Trophoblast cell (in vitro differentiated cells and primary cell): Measurements from ENCODE around the gene ZNRF2. TPM values are rescaled to one million over a fixed set of nuclear protein-coding genes. Genes with fewer than 3 reads are reported as not detected.
A peak's percentile ranks its signal among the peaks of the same experiment; 100 is the strongest.

Source experiments
- DNase-seq, 2 donors: peaks; one replicate each; pipeline ENCODE4 v3.0.0-alpha.2; 2016
- H2AFZ ChIP-seq: 2 replicates; pipeline ENCODE4 v1.6.1; 2013; ENCODE audit warnings: low read length, moderate library complexity, mild to moderate bottlenecking; ENCODE audit not compliant: insufficient read depth, poor library complexity
- H2AK5ac ChIP-seq: 2 replicates; pipeline ENCODE4 v1.6.1; 2013; ENCODE audit warnings: mild to moderate bottlenecking, low read length
- H2BK120ac ChIP-seq: 2 replicates; pipeline ENCODE4 v1.6.1; 2013; ENCODE audit warnings: low read length, mild to moderate bottlenecking, moderate library complexity; ENCODE audit not compliant: insufficient read depth, poor library complexity
- H2BK12ac ChIP-seq: 2 replicates; pipeline ENCODE4 v1.6.1; 2013; ENCODE audit warnings: mild to moderate bottlenecking, low read length, moderate library complexity
- H2BK5ac ChIP-seq: 2 replicates; pipeline ENCODE4 v1.6.1; 2013; ENCODE audit warnings: low read length, low read depth, moderate library complexity, mild to moderate bottlenecking; ENCODE audit not compliant: poor library complexity
- H3K14ac ChIP-seq: 2 replicates; pipeline ENCODE4 v1.6.1; 2013; ENCODE audit warnings: mild to moderate bottlenecking, low read length
- H3K18ac ChIP-seq: 2 replicates; pipeline ENCODE4 v1.6.1; 2013; ENCODE audit warnings: mild to moderate bottlenecking, low read length
- H3K23ac ChIP-seq: 2 replicates; pipeline ENCODE4 v1.6.1; 2013; ENCODE audit warnings: low read length
- H3K27ac ChIP-seq: 2 replicates; pipeline ENCODE4 v1.5.1; 2013; ENCODE audit warnings: low read depth, mild to moderate bottlenecking, inconsistent platforms, low read length, moderate library complexity
- H3K27me3 ChIP-seq: 2 replicates; pipeline ENCODE4 v1.6.1; 2013; ENCODE audit warnings: inconsistent platforms, mild to moderate bottlenecking, low read length, moderate library complexity; ENCODE audit not compliant: insufficient read depth
- H3K36me3 ChIP-seq, 2 experiments: 1 replicate in 1 of 2; 2 replicates in 1 of 2; pipeline ENCODE4 v1.6.1; 2013; ENCODE audit warnings: low read length in 2 of 2, mild to moderate bottlenecking in 2 of 2, moderate library complexity in 1 of 2; ENCODE audit not compliant: insufficient read depth in 2 of 2, control insufficient read depth in 1 of 2
- H3K4ac ChIP-seq: 2 replicates; pipeline ENCODE4 v1.6.1; 2013; ENCODE audit warnings: low read depth, mild to moderate bottlenecking, low read length, moderate library complexity
- H3K4me1 ChIP-seq, 2 experiments: 1 replicate in 1 of 2; 2 replicates in 1 of 2; pipeline ENCODE4 v1.6.1; 2013; ENCODE audit warnings: low read length in 2 of 2, mild to moderate bottlenecking in 2 of 2, moderate library complexity in 1 of 2; ENCODE audit not compliant: insufficient read depth in 2 of 2, control insufficient read depth in 1 of 2
- H3K4me2 ChIP-seq: 2 replicates; pipeline ENCODE4 v1.6.1; 2013; ENCODE audit warnings: inconsistent platforms, mild to moderate bottlenecking, low read length, moderate library complexity
- H3K4me3 ChIP-seq: 2 replicates; pipeline ENCODE4 v1.5.1; 2013; ENCODE audit warnings: mild to moderate bottlenecking, low read depth, low read length, inconsistent platforms
- H3K79me1 ChIP-seq: one replicate; pipeline ENCODE4 v1.6.1; 2013; ENCODE audit warnings: low read length
- H3K79me2 ChIP-seq: 2 replicates; pipeline ENCODE4 v1.6.1; 2013; ENCODE audit warnings: low read length, mild to moderate bottlenecking; ENCODE audit not compliant: control insufficient read depth, insufficient read depth, poor library complexity
- H3K9ac ChIP-seq: 2 replicates; pipeline ENCODE4 v1.6.1; 2013; ENCODE audit warnings: mild to moderate bottlenecking, low read length
- H3K9me3 ChIP-seq: 2 replicates; pipeline ENCODE4 v1.6.1; 2013; ENCODE audit warnings: low read depth, mild to moderate bottlenecking, control low read depth, inconsistent platforms, low read length; ENCODE audit not compliant: insufficient read depth
- H4K12ac ChIP-seq: 2 replicates; pipeline ENCODE4 v1.6.1; 2013; ENCODE audit warnings: low read depth, mild to moderate bottlenecking, low read length, moderate library complexity
- H4K8ac ChIP-seq: 2 replicates; pipeline ENCODE4 v1.6.1; 2013; ENCODE audit warnings: low read depth, mild to moderate bottlenecking, low read length, moderate library complexity
- H4K91ac ChIP-seq: one replicate; pipeline ENCODE4 v1.6.1; 2013; ENCODE audit warnings: low read depth, mild to moderate bottlenecking, low read length, moderate library complexity
- WGBS: extraction: QIAGEN DNeasy Blood & Tissue Kit; methylation state at CpG from one replicate; pipeline ENCODE4 v1.1.7; 2013; ENCODE audit warnings: missing lambda C conversion rate; ENCODE audit not compliant: insufficient read length, insufficient coverage; ENCODE audit errors: extremely low coverage; 5-methylcytosine and 5-hydroxymethylcytosine counted together
- polyA plus RNA-seq: library from polyadenylated mRNA; stranded (reverse); fragments of 200-250 nt; gene quantifications from 2 replicates; pipeline ENCODE4 v1.2.3, GENCODE V29; 2013

Gene ZNRF2
- polyA plus RNA-seq: 16.3 and 17.2 TPM in 2 replicates

- Histone ChIP-seq H3K79me1 (peaks cover 9% of the 10 kb centered on the region), H2BK5ac (peak within 1 kb of the TSS; percentile 87), H3K27me3 (no peaks in the 10 kb centered on the region), H3K14ac (peak within 1 kb of the TSS; percentile 98), H3K23ac (no peak within 1 kb of the TSS), H3K27ac (peak within 1 kb of the TSS; percentile 98), H3K4ac (peak within 1 kb of the TSS; percentile 67), H3K4me2 (peak within 1 kb of the TSS; percentile 71), H3K9me3 (no peaks in the 10 kb centered on the region), H3K9ac (peak within 1 kb of the TSS; percentile 93), H4K8ac (peak within 1 kb of the TSS; percentile 70), H2BK120ac (peak within 1 kb of the TSS; percentile 70), H2AK5ac (peak within 1 kb of the TSS; percentile 15), H4K91ac (peak within 1 kb of the TSS; percentile 93), H3K36me3 (no peaks in the 10 kb centered on the region), H4K12ac (peak within 1 kb of the TSS; percentile 93), H3K4me1 (no peaks in the 10 kb centered on the region), H2BK12ac (no peak within 1 kb of the TSS), H3K18ac (peak within 1 kb of the TSS; percentile 87), H3K4me3 (peak within 1 kb of the TSS; percentile 97), H3K79me2 (peaks cover 11% of the 10 kb centered on the region), H2AFZ (peak within 1 kb of the TSS; percentile 83)
- DNase-seq: peak; percentile 99 to 100
- WGBS: no CpG with 5 or more reads among the region's 96 CpGs
These were observed at the start of gene ZNRF2 for GRCh38 chr7:30284298-30285066. ZNRF2 (plus strand) TSS chr7:30284597; CDS start chr7:30285358, 761 bp downstream.

DNA sequence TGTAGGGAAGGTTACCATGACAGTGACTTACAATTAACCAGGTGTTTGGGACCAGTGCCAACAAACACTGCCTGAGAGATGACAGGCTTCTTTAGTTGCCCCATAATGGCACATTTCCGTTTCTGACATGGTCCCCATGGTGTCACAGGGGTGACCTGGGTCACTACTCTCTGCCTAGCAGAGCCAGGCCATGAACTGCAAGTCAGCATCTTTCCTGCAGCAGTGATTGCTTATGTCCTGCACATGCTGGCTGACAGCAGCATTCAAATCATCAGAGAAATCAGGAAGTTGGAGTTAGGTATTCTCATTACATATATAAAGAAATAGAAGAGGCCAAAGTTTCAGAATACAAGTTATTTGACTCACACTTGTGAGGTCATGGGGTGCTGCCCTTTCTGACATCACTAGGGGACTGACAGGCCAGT lies 47.1 kb upstream of the ZNRF2 start:
- H4K8ac ChIP-seq: no peak overlapping the region
- H2AK5ac ChIP-seq: no peak overlapping the region
- H3K36me3 ChIP-seq: no peaks in the 10 kb centered on the region
- H2BK12ac ChIP-seq: no peak overlapping the region
- H3K9ac ChIP-seq: no peak overlapping the region
- no peak overlapping the region for H3K4ac ChIP-seq
- no peaks in the 10 kb centered on the region for H3K79me2 ChIP-seq
- H3K79me1 ChIP-seq: peaks cover 2% of the 10 kb centered on the region
- H3K18ac ChIP-seq: no peak overlapping the region
- H4K91ac ChIP-seq: no peak overlapping the region
- no CpG with 5 or more reads among the region's 1 CpG for WGBS
- no peak overlapping the region for H2AFZ ChIP-seq
- no peak overlapping the region for H3K23ac ChIP-seq
- no peaks in the 10 kb centered on the region for H3K9me3 ChIP-seq
- no peak overlapping the region for H4K12ac ChIP-seq
- H3K4me2 ChIP-seq: no peak overlapping the region
- H3K14ac ChIP-seq: no peak overlapping the region
- H2BK120ac ChIP-seq: no peak overlapping the region
- H2BK5ac ChIP-seq: no peak overlapping the region
- no peak overlapping the region for H3K27ac ChIP-seq
- no peaks in the 10 kb centered on the region for H3K27me3 ChIP-seq
- peak; percentile 13 to 28 for DNase-seq
- H3K4me3 ChIP-seq: no peak overlapping the region
- H3K4me1 ChIP-seq: no peaks in the 10 kb centered on the region

DNA sequence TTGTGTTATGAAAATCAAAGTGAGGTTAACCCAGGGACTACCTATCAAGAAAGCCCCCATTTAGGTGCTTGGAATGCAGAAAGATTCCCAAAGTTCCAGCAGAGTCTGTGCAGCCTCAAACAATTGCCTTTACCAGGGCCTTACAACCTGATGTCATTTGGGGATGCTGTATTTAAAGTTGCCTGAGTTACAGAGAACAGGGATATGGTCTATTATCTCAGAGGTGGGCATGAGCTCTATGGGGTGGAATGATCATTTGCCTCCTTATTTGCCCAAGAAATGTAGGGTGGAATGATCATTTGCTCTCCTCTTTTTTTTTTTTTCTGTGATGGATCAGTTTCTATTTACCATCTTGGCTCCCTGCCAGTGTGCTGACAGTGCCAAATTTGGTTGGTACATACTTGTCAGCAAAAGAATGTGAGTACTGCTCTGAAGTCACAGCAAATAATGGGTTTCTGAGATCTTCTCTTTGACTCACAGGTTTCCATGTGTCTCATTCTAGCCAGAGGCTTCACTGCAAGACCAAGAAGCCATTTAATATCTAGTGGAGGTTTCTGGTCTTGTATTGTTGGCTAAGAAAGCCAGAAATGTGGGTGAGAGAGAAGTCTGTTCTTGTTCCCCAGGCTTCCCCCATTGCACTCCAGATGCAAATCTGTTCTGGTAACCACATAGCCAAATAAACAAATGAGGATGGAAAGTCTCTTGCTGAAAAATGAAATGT lies 45.5 kb upstream of the ZNRF2 start:
- Histone ChIP-seq H3K4ac (no peak overlapping the region), H2BK120ac (no peak overlapping the region), H3K9me3 (no peaks in the 10 kb centered on the region), H3K27me3 (no peaks in the 10 kb centered on the region), H4K12ac (no peak overlapping the region), H3K4me3 (no peak overlapping the region), H3K79me1 (no peaks in the 10 kb centered on the region), H4K91ac (no peak overlapping the region), H3K4me1 (no peaks in the 10 kb centered on the region), H3K18ac (no peak overlapping the region), H3K79me2 (no peaks in the 10 kb centered on the region), H3K9ac (no peak overlapping the region), H3K36me3 (no peaks in the 10 kb centered on the region), H2AFZ (no peak overlapping the region), H4K8ac (no peak overlapping the region), H2AK5ac (no peak overlapping the region), H3K23ac (no peak overlapping the region), H3K27ac (no peak overlapping the region), H3K4me2 (no peak overlapping the region), H2BK12ac (no peak overlapping the region), H3K14ac (no peak overlapping the region), H2BK5ac (no peak overlapping the region)
- DNase-seq: no peak

GRCh38 chr7:30240106-30240800 lies 44.1 kb upstream of the ZNRF2 start:
- Histone ChIP-seq H3K79me1 (no peaks in the 10 kb centered on the region), H2AFZ (no peak overlapping the region), H4K12ac (no peak overlapping the region), H2BK5ac (no peak overlapping the region), H3K14ac (no peak overlapping the region), H3K4me1 (no peaks in the 10 kb centered on the region), H2AK5ac (no peak overlapping the region), H3K27me3 (no peaks in the 10 kb centered on the region), H2BK12ac (no peak overlapping the region), H3K9me3 (no peaks in the 10 kb centered on the region), H3K9ac (no peak overlapping the region), H3K4me3 (no peak overlapping the region), H3K79me2 (no peaks in the 10 kb centered on the region), H3K4me2 (no peak overlapping the region), H3K4ac (no peak overlapping the region), H2BK120ac (no peak overlapping the region), H3K36me3 (no peaks in the 10 kb centered on the region), H4K91ac (no peak overlapping the region), H3K18ac (no peak overlapping the region), H3K23ac (no peak overlapping the region), H3K27ac (no peak overlapping the region), H4K8ac (no peak overlapping the region)
- WGBS: no CpG with 5 or more reads among the region's 6 CpGs
- no peak for DNase-seq
